GM23338 (cell line): Measurements from ENCODE around the gene C1orf74. TPM values are rescaled to one million over a fixed set of nuclear protein-coding genes. Genes with fewer than 3 reads are reported as not detected.

Experiments used
- ATAC-seq: fragments of 200-7000 bp; cut with Tn5 transposase; 3 replicates; pipeline ENCODE4 v1.9.1; 2020
- DNase-seq: peaks from one replicate; pipeline ENCODE4 v3.0.0-alpha.2; 2015; ENCODE audit warnings: low spot score
- H2AFZ ChIP-seq: fragments of 200-600 bp; sonication (generic); 2 replicates; pipeline ENCODE4 v1.8.0; 2016; ENCODE audit warnings: antibody characterized with exemption, mild to moderate bottlenecking, moderate library complexity
- H3F3A ChIP-seq: fragments of 200-600 bp; sonication (generic); replicated peaks from 2 replicates; pipeline ENCODE4 v1.8.0; 2017; ENCODE audit warnings: antibody characterized with exemption, mixed run types, low read depth
- H3K27ac ChIP-seq: fragments of 200-600 bp; sonication (generic); 2 replicates; pipeline ENCODE4 v1.6.1; 2016; ENCODE audit warnings: low read depth
- H3K27me3 ChIP-seq: fragments of 200-600 bp; sonication (generic); 2 replicates; pipeline ENCODE4 v1.8.0; 2016; ENCODE audit warnings: mild to moderate bottlenecking, mixed run types, moderate library complexity; ENCODE audit not compliant: insufficient read depth
- H3K36me3 ChIP-seq: fragments of 200-600 bp; sonication (generic); 2 replicates; pipeline ENCODE4 v1.8.0; 2016; ENCODE audit warnings: mild to moderate bottlenecking; ENCODE audit not compliant: insufficient read depth
- H3K4me1 ChIP-seq: fragments of 200-600 bp; sonication (generic); 2 replicates; pipeline ENCODE4 v1.8.0; 2016; ENCODE audit warnings: mild to moderate bottlenecking, moderate library complexity; ENCODE audit not compliant: insufficient read depth
- H3K4me2 ChIP-seq: fragments of 200-600 bp; sonication (generic); 2 replicates; pipeline ENCODE4 v1.7.1; 2017; ENCODE audit warnings: mixed run types
- H3K4me3 ChIP-seq: fragments of 200-600 bp; sonication (generic); 2 replicates; pipeline ENCODE4 v1.6.1; 2016; ENCODE audit warnings: mixed run types
- H3K79me2 ChIP-seq: fragments of 200-600 bp; sonication (generic); replicated peaks from 2 replicates; pipeline ENCODE4 v1.8.0; 2017; ENCODE audit warnings: mild to moderate bottlenecking; ENCODE audit not compliant: insufficient read depth
- H3K9me2 ChIP-seq: fragments of 200-600 bp; sonication (generic); 2 replicates; pipeline ENCODE4 v1.8.0; 2017; ENCODE audit not compliant: insufficient read depth
- H4K20me1 ChIP-seq: fragments of 200-600 bp; sonication (generic); replicated peaks from 2 replicates; pipeline ENCODE4 v1.8.0; 2017; ENCODE audit warnings: mild to moderate bottlenecking; ENCODE audit not compliant: insufficient read depth
- H3K27ac Mint-ChIP-seq: 2 replicates; pipeline ENCODE4 v1.8.0; 2020; ENCODE audit warnings: inconsistent platforms, mild to moderate bottlenecking, moderate library complexity, mixed read lengths
- H3K27me3 Mint-ChIP-seq: 3 replicates; pipeline ENCODE4 v1.8.0; 2022; ENCODE audit warnings: low read depth, mild to moderate bottlenecking, moderate library complexity, mixed read lengths, inconsistent platforms; ENCODE audit not compliant: insufficient read depth, poor library complexity
- H3K36me3 Mint-ChIP-seq: 3 replicates; pipeline ENCODE4 v1.8.0; 2021; ENCODE audit warnings: low read depth, mild to moderate bottlenecking, inconsistent platforms, moderate library complexity, mixed read lengths
- H3K4me1 Mint-ChIP-seq: 3 replicates; pipeline ENCODE4 v1.8.0; 2020; ENCODE audit warnings: mild to moderate bottlenecking, inconsistent platforms, mixed read lengths
- H3K4me3 Mint-ChIP-seq: 3 replicates; pipeline ENCODE4 v1.8.0; 2021; ENCODE audit warnings: moderate library complexity, mild to moderate bottlenecking, inconsistent platforms, mixed read lengths
- H3K9me3 Mint-ChIP-seq: 3 replicates; pipeline ENCODE4 v1.8.0; 2020; ENCODE audit warnings: moderate library complexity, mild to moderate bottlenecking, inconsistent platforms, mixed read lengths
- CREB1 ChIP-seq: fragments of 250-450 bp; sonication (Bioruptor Pico); IDR thresholded peaks from 2 replicates; pipeline ENCODE4 v1.5.0; 2020; ENCODE audit warnings: low read depth, mild to moderate bottlenecking, moderate library complexity
- EZH2 ChIP-seq: fragments of 200-600 bp; sonication (generic); IDR thresholded peaks from one replicate; pipeline ENCODE4 v1.8.0; 2017; ENCODE audit warnings: antibody characterized with exemption, mild to moderate bottlenecking, low read depth; ENCODE audit not compliant: unreplicated experiment
- EZH2phosphoT487 ChIP-seq: fragments of 200-600 bp; sonication (generic); IDR thresholded peaks from one replicate; pipeline ENCODE4 v1.8.1; 2018; ENCODE audit warnings: antibody characterized with exemption; ENCODE audit not compliant: unreplicated experiment
- JUNB ChIP-seq: IDR thresholded peaks from one replicate; pipeline ENCODE4 v1.6.1; 2016; ENCODE audit warnings: antibody characterized with exemption; ENCODE audit not compliant: unreplicated experiment
- NANOG ChIP-seq: IDR thresholded peaks from 2 replicates; pipeline ENCODE4 v1.6.1; 2016; ENCODE audit warnings: antibody characterized with exemption, borderline replicate concordance
- ZNF114 ChIP-seq: fragments of 250-450 bp; sonication (Bioruptor Pico); IDR thresholded peaks from 2 replicates; pipeline ENCODE4 v1.5.0; 2020; ENCODE audit warnings: mild to moderate bottlenecking, moderate library complexity
- ZNF331 ChIP-seq: fragments of 250-450 bp; sonication (Bioruptor Pico); IDR thresholded peaks from 2 replicates; pipeline ENCODE4 v1.5.0; 2020; ENCODE audit warnings: low read depth, mild to moderate bottlenecking, moderate library complexity
- ZNF462 ChIP-seq: fragments of 250-450 bp; sonication (Bioruptor Pico); IDR thresholded peaks from 2 replicates; pipeline ENCODE4 v1.5.0; 2020; ENCODE audit warnings: mild to moderate bottlenecking, moderate library complexity
- polyA plus RNA-seq: library from polyadenylated mRNA; unstranded; fragments of >200 nt; fragmentation: Nextera tagmentation; extraction: Ambion mirVana; gene quantifications from 2 replicates; pipeline ENCODE4 v1.2.1, GENCODE V29; 2016
- total RNA-seq: library from RNA; depleted of rRNA; stranded (reverse); fragments of >200 nt; shearing (Covaris generic); gene quantifications from 2 replicates; pipeline ENCODE4 v1.2.3, GENCODE V29; 2014
- TF ChIP-seq, protein P1 (sequence below): IDR thresholded peaks from 2 replicates; pipeline ENCODE4 v1.6.1; 2016; ENCODE audit warnings: antibody characterized with exemption

The C1orf74 gene
- total and polyA plus RNA-seq, 2 experiments from 2014 or later, result 2.8 to 3.9 TPM

DNA sequence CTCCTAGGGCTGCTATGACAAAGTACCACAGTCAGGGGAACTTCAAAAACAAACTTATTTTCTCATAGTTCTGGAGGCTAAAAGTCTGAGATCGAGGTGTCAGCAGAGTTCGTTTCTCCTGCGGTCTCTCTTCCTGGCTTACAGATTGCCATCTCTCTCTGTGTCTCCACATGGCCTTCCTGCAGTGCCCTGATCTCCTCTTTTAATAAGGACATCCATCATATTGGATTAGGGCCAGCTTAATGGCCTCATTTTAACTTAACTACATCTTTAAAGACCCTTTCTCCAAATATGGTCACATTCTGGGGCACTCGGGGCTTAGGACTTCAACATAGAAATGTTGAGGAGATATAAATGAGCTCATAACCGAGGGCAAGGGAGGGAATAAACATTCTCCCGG lies 12.2 kb downstream of the C1orf74 start:
- Mint-ChIP-seq H3K4me3 (no peak overlapping the region), H3K9me3 (no peaks in the 10 kb centered on the region)

More for the DNA sequence above, 12.2 kb downstream of the C1orf74 start:
- DNase-seq (no peak), ATAC-seq (no peak)
- H3K36me3 Mint-ChIP-seq, result no peaks in the 10 kb centered on the region
- peaks cover 9% of the 10 kb centered on the region for H3K4me1 Mint-ChIP-seq
- H3K27me3 ChIP-seq, result no peaks in the 10 kb centered on the region
- no peaks in the 10 kb centered on the region for H3F3A ChIP-seq
- no peak overlapping the region for H3K27ac ChIP-seq
- no peaks in the 10 kb centered on the region for H3K79me2 ChIP-seq
- no peaks in the 10 kb centered on the region for H4K20me1 ChIP-seq
- H3K27ac Mint-ChIP-seq, result no peak overlapping the region
- H3K36me3 ChIP-seq, result no peaks in the 10 kb centered on the region
- TF ChIP-seq, protein P1, sequence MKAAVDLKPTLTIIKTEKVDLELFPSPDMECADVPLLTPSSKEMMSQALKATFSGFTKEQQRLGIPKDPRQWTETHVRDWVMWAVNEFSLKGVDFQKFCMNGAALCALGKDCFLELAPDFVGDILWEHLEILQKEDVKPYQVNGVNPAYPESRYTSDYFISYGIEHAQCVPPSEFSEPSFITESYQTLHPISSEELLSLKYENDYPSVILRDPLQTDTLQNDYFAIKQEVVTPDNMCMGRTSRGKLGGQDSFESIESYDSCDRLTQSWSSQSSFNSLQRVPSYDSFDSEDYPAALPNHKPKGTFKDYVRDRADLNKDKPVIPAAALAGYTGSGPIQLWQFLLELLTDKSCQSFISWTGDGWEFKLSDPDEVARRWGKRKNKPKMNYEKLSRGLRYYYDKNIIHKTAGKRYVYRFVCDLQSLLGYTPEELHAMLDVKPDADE, result no peak
- TF ChIP-seq JUNB (no peak), ZNF114 (no peak), ZNF462 (CRISPR knock-in tag) (no peak), EZH2phosphoT487 (no peak), CREB1 (CRISPR knock-in tag) (no peak), ZNF331 (CRISPR knock-in tag) (no peak), EZH2 (no peak), NANOG (no peak)
- H3K4me3 ChIP-seq, result no peak overlapping the region
- no peak overlapping the region for H2AFZ ChIP-seq
- peaks cover 8% of the 10 kb centered on the region; the same call in 1 of the 2 replicates for H3K4me1 ChIP-seq
- peaks cover 4% of the 10 kb centered on the region; the same call in 1 of the 2 replicates for H3K9me2 ChIP-seq
- H3K27me3 Mint-ChIP-seq, result no peaks in the 10 kb centered on the region
- H3K4me2 ChIP-seq, result no peak overlapping the region
